Chondrocyte (in vitro differentiated cells): ENCODE results near the gene GLI3. TPM values are rescaled to one million over a fixed set of nuclear protein-coding genes. Genes with fewer than 3 reads are reported as not detected.

ENCODE experiments used
- DNase-seq: peaks from one replicate; pipeline ENCODE4 v3.0.0; 2021; ENCODE audit warnings: mixed read lengths, low spot score
- H3K27ac Mint-ChIP-seq: one replicate; pipeline ENCODE4 v1.8.0; 2021; ENCODE audit warnings: mild to moderate bottlenecking, moderate library complexity, mixed read lengths; ENCODE audit not compliant: unreplicated experiment
- H3K27me3 Mint-ChIP-seq: 2 replicates; pipeline ENCODE4 v1.8.0; 2021; ENCODE audit warnings: low read depth, mixed read lengths
- H3K36me3 Mint-ChIP-seq: 2 replicates; pipeline ENCODE4 v1.8.0; 2021; ENCODE audit warnings: low read depth, mixed read lengths
- H3K4me1 Mint-ChIP-seq: 2 replicates; pipeline ENCODE4 v1.8.0; 2021; ENCODE audit warnings: low read depth, mild to moderate bottlenecking, mixed read lengths
- H3K4me3 Mint-ChIP-seq: one replicate; pipeline ENCODE4 v1.8.0; 2021; ENCODE audit warnings: mild to moderate bottlenecking, moderate library complexity, mixed read lengths; ENCODE audit not compliant: unreplicated experiment
- H3K9me3 Mint-ChIP-seq: 2 replicates; pipeline ENCODE4 v1.8.0; 2021; ENCODE audit warnings: low read depth, mixed read lengths
- total RNA-seq: library from RNA; stranded (reverse); gene quantifications from 3 replicates; pipeline ENCODE4 v1.2.1, GENCODE V29; 2021
- TF ChIP-seq, protein P1 (sequence below): fragments of 200-600 bp; sonication (generic); IDR thresholded peaks from 2 replicates; pipeline ENCODE4 v1.5.0; 2021; ENCODE audit warnings: antibody characterized with exemption, mild to moderate bottlenecking, moderate library complexity

GLI3 gene
- total RNA-seq, 1 donor from 2014 or later: 11.7 TPM

DNA sequence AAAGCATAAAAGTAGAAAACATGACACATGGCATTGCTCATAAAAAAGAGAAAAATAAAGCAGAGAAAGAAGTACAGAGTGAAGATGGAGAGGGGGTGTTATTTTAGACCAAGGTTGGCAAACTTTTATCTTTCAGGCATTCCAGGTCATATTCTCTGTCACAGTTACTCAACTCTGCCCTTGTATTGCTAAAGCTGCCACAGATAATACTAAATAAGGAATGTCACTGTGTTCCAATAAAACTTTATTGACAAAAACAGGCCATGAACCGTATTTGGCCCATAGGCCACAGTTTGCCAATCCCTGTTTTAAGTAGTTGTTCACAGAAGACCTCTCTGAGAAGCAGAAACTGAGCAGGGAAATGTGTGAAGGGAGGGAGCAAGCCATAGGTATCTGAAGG is 167.4 kb downstream of the GLI3 start:
- Mint-ChIP-seq H3K4me3 (no peak overlapping the region), H3K9me3 (no peaks in the 10 kb centered on the region), H3K36me3 (no peaks in the 10 kb centered on the region), H3K27ac (no peak overlapping the region), H3K4me1 (peaks cover 19% of the 10 kb centered on the region), H3K27me3 (no peaks in the 10 kb centered on the region)
- no peak for DNase-seq
- TF ChIP-seq, protein P1, sequence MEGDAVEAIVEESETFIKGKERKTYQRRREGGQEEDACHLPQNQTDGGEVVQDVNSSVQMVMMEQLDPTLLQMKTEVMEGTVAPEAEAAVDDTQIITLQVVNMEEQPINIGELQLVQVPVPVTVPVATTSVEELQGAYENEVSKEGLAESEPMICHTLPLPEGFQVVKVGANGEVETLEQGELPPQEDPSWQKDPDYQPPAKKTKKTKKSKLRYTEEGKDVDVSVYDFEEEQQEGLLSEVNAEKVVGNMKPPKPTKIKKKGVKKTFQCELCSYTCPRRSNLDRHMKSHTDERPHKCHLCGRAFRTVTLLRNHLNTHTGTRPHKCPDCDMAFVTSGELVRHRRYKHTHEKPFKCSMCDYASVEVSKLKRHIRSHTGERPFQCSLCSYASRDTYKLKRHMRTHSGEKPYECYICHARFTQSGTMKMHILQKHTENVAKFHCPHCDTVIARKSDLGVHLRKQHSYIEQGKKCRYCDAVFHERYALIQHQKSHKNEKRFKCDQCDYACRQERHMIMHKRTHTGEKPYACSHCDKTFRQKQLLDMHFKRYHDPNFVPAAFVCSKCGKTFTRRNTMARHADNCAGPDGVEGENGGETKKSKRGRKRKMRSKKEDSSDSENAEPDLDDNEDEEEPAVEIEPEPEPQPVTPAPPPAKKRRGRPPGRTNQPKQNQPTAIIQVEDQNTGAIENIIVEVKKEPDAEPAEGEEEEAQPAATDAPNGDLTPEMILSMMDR: no peak

DNA sequence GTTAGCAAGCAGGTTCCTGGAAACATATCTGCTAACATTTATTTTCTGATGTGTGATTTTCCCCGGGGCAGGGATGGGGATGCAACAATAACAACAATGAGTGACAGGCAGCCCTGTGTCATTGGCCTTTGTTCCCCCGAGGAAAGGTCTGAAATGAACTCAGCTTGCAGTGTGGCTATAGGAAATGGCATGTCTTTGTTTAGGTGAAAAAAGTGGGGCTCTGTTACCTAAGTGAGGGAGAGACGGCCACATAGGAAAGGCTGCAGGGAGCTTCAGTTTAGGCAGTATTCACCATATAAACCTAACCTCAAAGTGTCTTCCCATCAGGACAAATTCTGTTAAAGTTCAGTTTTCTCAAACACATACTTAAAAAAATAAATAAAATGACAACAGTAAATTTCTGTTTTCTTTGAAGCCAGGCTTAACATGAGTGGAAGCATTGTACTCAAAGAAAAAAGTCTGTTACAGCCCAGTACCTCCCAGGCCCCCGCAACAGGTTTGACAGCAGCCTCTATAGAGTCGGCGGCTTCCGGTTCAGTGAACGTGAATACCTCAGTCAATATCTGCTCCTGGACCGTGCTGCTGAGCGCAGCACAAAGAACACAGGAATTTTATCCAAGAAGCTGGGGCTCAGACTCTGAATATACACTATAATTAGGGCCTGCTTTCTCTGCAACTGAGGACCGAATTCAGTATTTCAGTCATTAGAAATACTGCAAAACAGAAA is 168.3 kb downstream of the GLI3 start:
- H3K9me3 Mint-ChIP-seq: no peaks in the 10 kb centered on the region
- no peak overlapping the region for H3K4me3 Mint-ChIP-seq
- TF ChIP-seq, protein P1: no peak
- no peak overlapping the region for H3K27ac Mint-ChIP-seq
- no peaks in the 10 kb centered on the region for H3K27me3 Mint-ChIP-seq
- no peak for DNase-seq
- no peaks in the 10 kb centered on the region for H3K36me3 Mint-ChIP-seq
- peaks cover 19% of the 10 kb centered on the region for H3K4me1 Mint-ChIP-seq

DNA sequence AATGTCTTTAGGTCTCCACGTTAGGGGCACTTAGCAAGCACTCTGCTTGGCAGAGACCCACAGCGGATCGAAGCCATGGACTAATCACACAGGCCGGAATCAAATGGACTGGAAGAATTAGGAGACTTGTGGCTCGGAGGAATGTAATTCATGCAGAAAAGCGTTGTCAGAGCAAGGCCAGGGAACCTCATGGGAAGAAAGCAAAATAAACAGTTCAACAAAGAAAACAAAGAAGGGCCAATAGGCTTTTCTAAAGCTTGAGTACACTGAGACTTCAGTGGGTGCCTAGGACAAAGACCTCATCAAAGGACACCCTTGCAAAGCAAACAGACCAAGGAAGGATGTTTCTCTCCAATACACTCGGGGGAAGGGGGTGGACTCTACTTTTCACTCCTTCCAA is 171.1 kb downstream of the GLI3 start:
- Mint-ChIP-seq H3K27me3 (no peaks in the 10 kb centered on the region), H3K4me1 (peaks cover 19% of the 10 kb centered on the region)
- DNase-seq: no peak

GRCh38 chr7:42065015-42065414 is 172.0 kb downstream of the GLI3 start:
- peaks cover 19% of the 10 kb centered on the region for H3K4me1 Mint-ChIP-seq

More for the DNA sequence above, 171.1 kb downstream of the GLI3 start:
- H3K4me3 Mint-ChIP-seq: no peak overlapping the region
- H3K36me3 Mint-ChIP-seq: no peaks in the 10 kb centered on the region
- no peak overlapping the region for H3K27ac Mint-ChIP-seq
- TF ChIP-seq, protein P1: no peak
- no peaks in the 10 kb centered on the region for H3K9me3 Mint-ChIP-seq

DNA sequence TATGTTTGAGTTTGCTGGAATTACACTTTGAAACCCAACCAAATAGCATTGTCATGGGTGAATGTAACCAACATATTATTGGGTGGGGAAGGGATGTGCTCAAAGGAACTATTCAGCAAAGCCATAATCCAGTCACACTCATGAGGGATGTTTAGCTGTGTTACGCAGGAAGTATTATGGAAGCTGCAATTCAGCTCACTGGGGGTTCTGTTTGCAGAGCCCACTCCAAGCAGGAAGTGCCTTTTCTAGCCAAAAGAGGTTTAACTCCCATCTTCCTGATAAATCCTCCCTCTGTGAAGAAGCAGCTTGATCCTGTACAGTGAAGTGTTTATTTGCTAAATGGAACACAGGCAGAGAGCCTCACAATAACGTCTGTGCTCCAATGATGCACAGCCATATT is 172.5 kb downstream of the GLI3 start:
- no peak overlapping the region for H3K27ac Mint-ChIP-seq
- no peaks in the 10 kb centered on the region for H3K27me3 Mint-ChIP-seq
- no peaks in the 10 kb centered on the region for H3K9me3 Mint-ChIP-seq
- H3K4me1 Mint-ChIP-seq: peaks cover 19% of the 10 kb centered on the region
- no peak for DNase-seq
- TF ChIP-seq, protein P1: no peak
- H3K36me3 Mint-ChIP-seq: no peaks in the 10 kb centered on the region
- H3K4me3 Mint-ChIP-seq: no peak overlapping the region

More at GRCh38 chr7:42065015-42065414, 172.0 kb downstream of the GLI3 start:
- DNase-seq: no peak
- no peaks in the 10 kb centered on the region for H3K27me3 Mint-ChIP-seq
- TF ChIP-seq, protein P1: no peak
- H3K4me3 Mint-ChIP-seq: no peak overlapping the region
- H3K36me3 Mint-ChIP-seq: no peaks in the 10 kb centered on the region
- H3K9me3 Mint-ChIP-seq: no peaks in the 10 kb centered on the region
- H3K27ac Mint-ChIP-seq: no peak overlapping the region
